Measurements from ENCODE around the gene MKRN2. TPM values are rescaled to one million over a fixed set of nuclear protein-coding genes. Genes with fewer than 3 reads are reported as not detected.
"Not testable (repeated sequence)": the region's sequence is repeated elsewhere in the genome, so short reads cannot be mapped to it uniquely, and the experiment has no call there.

Gene MKRN2
- total and polyA plus RNA-seq, 4 donors, result 31.5 to 34.1 (median 32.1) TPM

GRCh38 chr3:12618426-12618825 lies 61.5 kb downstream of the MKRN2 start:
- 82% methylated on average over 3 of the region's 6 CpGs for WGBS (ENCODE audit: insufficient coverage)
- DNase-seq (ENCODE audit: low read depth in 4 of 6, low spot score in 6 of 6), result peak in 3 of 6 donors; percentile 9 to 23 (median 11)

DNA sequence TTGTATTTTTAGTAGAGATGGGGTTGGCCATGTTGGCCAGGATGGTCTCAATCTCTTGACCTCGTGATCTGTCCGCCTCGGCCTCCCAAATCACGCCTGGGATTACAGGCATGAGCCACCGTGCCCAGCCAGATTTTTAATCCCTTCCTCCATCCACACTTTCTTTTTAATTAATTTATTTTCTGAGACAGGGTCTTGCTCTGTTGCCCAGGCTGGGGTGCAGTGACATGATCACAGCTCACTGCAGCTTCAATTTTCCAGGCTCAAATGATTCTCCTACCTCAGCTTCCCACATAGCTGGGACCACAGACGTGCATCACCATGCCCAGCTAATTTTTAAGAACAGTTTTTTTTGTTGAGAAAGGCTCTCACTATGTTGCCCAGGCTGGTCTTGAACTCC lies 63.4 kb downstream of the MKRN2 start:
- Histone ChIP-seq H3K27ac (ENCODE audit: low read depth, low read length) (no peak overlapping the region), H3K36me3 (ENCODE audit: control insufficient read depth, insufficient read depth, low read length) (peaks cover 15% of the 10 kb centered on the region), H3K4me1 (ENCODE audit: control insufficient read depth, insufficient read depth, low read length) (no peaks in the 10 kb centered on the region), H3K4me3 (ENCODE audit: low read depth, low read length) (no peak overlapping the region), H3K9me3 (ENCODE audit: control insufficient read depth, insufficient read depth, low read length) (no peaks in the 10 kb centered on the region), H3K27me3 (ENCODE audit: control insufficient read depth, insufficient read depth, low read length) (no peaks in the 10 kb centered on the region)
- DNase-seq (ENCODE audit: low read depth in 4 of 6, low spot score in 6 of 6), result no peak
- WGBS (ENCODE audit: insufficient coverage), result 100% methylated on average over 4 of the region's 6 CpGs

More at GRCh38 chr3:12618426-12618825, 61.5 kb downstream of the MKRN2 start:
- Histone ChIP-seq H3K36me3 (ENCODE audit: control insufficient read depth, insufficient read depth, low read length) (peaks cover 15% of the 10 kb centered on the region), H3K4me3 (ENCODE audit: low read depth, low read length) (no peak overlapping the region), H3K9me3 (ENCODE audit: control insufficient read depth, insufficient read depth, low read length) (no peaks in the 10 kb centered on the region), H3K4me1 (ENCODE audit: control insufficient read depth, insufficient read depth, low read length) (no peaks in the 10 kb centered on the region), H3K27me3 (ENCODE audit: control insufficient read depth, insufficient read depth, low read length) (no peaks in the 10 kb centered on the region), H3K27ac (ENCODE audit: low read depth, low read length) (no peak overlapping the region)

- Histone ChIP-seq H3K9me3 (ENCODE audit: control insufficient read depth, insufficient read depth, low read length) (no peaks in the 10 kb centered on the region), H3K4me1 (ENCODE audit: control insufficient read depth, insufficient read depth, low read length) (no peaks in the 10 kb centered on the region), H3K36me3 (ENCODE audit: control insufficient read depth, insufficient read depth, low read length) (peaks cover 10% of the 10 kb centered on the region), H3K4me3 (ENCODE audit: low read depth, low read length) (no peak overlapping the region), H3K27me3 (ENCODE audit: control insufficient read depth, insufficient read depth, low read length) (no peaks in the 10 kb centered on the region), H3K27ac (ENCODE audit: low read depth, low read length) (no peak overlapping the region)
- DNase-seq (ENCODE audit: low read depth in 4 of 6, low spot score in 6 of 6), result no peak
Observed at GRCh38 chr3:12620729-12621128, 63.8 kb downstream of the MKRN2 start.

DNA sequence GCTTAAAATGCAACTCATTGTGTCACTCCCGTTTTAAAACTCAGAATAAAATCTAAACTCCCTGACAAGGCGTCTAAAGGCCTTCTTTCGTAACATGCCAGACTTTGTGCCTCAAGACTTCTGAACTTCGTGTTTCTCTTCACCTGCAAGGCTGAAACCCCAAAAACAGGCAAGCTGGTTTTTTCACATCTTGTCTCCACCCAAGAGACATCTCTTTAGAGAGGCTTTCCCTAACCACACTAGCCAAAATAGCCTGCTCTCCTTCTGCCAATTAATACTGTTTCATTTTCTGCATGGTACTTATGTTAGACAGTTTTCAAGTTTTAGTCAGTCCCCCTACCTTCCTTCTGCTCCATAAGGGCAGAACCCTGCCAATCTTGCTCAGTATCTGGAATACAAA lies 65.4 kb downstream of the MKRN2 start:
- Histone ChIP-seq H3K9me3 (ENCODE audit: control insufficient read depth, insufficient read depth, low read length) (no peaks in the 10 kb centered on the region), H3K36me3 (ENCODE audit: control insufficient read depth, insufficient read depth, low read length) (peaks cover 2% of the 10 kb centered on the region), H3K27me3 (ENCODE audit: control insufficient read depth, insufficient read depth, low read length) (no peaks in the 10 kb centered on the region), H3K4me3 (ENCODE audit: low read depth, low read length) (no peak overlapping the region), H3K4me1 (ENCODE audit: control insufficient read depth, insufficient read depth, low read length) (no peaks in the 10 kb centered on the region), H3K27ac (ENCODE audit: low read depth, low read length) (no peak overlapping the region)
- no peak for DNase-seq (ENCODE audit: low read depth in 4 of 6, low spot score in 6 of 6)
- 67% methylated on average over 4 of the region's 4 CpGs for WGBS (ENCODE audit: insufficient coverage)

DNA sequence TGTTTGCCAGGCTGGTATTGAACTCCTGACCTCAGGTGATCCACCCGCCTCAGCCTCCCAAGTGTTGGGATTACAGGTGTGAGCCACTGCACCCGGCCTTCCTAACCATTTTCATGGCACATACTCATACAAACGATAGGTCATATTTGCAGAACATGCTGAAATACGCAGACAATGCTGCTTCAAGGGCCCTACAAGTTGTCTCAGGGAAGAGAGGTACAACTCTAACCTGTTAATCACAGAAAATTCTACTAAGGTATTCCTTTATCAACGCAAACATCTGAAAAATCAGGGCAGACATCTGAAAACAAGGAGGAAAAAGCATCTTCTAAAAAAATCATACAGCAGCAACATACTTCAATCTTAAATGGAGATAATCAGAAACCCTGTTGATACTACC lies 67.2 kb downstream of the MKRN2 start:
- no peak for DNase-seq (ENCODE audit: low read depth in 4 of 6, low spot score in 6 of 6)
- 92% methylated on average over 2 of the region's 5 CpGs for WGBS (ENCODE audit: insufficient coverage)
- no peaks in the 10 kb centered on the region for H3K4me1 ChIP-seq (ENCODE audit: control insufficient read depth, insufficient read depth, low read length)
- H3K9me3 ChIP-seq (ENCODE audit: control insufficient read depth, insufficient read depth, low read length), result no peaks in the 10 kb centered on the region
- H3K27me3 ChIP-seq (ENCODE audit: control insufficient read depth, insufficient read depth, low read length), result no peaks in the 10 kb centered on the region
- no peaks in the 10 kb centered on the region for H3K36me3 ChIP-seq (ENCODE audit: control insufficient read depth, insufficient read depth, low read length)
- H3K4me3 ChIP-seq (ENCODE audit: low read depth, low read length), result no peak overlapping the region
- no peak overlapping the region for H3K27ac ChIP-seq (ENCODE audit: low read depth, low read length)

GRCh38 chr3:12624964-12625363 lies 68.1 kb downstream of the MKRN2 start:
- no CpG with 5 or more reads among the region's 3 CpGs for WGBS (ENCODE audit: insufficient coverage)
- not testable (repeated sequence) for DNase-seq (ENCODE audit: low read depth in 4 of 6, low spot score in 6 of 6); H3K4me1 ChIP-seq (ENCODE audit: control insufficient read depth, insufficient read depth, low read length); H3K36me3 ChIP-seq (ENCODE audit: control insufficient read depth, insufficient read depth, low read length); H3K27me3 ChIP-seq (ENCODE audit: control insufficient read depth, insufficient read depth, low read length); H3K4me3 ChIP-seq (ENCODE audit: low read depth, low read length); H3K27ac ChIP-seq (ENCODE audit: low read depth, low read length); H3K9me3 ChIP-seq (ENCODE audit: control insufficient read depth, insufficient read depth, low read length)

DNA sequence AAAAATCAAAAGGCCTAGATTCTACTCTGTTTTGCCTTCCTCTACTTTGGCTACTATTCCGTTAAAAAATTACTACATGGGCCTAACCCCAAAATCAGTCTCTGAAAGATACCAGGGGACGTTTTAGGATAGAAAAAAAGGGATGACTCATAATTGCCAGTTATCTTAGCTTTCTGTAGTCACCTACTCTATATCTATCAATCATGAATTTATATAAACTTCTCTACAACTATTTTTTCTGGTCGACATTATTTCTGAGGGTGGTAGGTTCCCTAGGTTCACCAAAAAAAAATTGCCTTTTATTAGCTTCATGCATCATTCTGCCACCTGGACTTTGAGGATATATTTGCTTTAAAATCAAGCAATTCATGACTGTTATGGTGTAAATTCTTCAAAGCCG lies 70.5 kb downstream of the MKRN2 start:
- no peaks in the 10 kb centered on the region for H3K4me1 ChIP-seq (ENCODE audit: control insufficient read depth, insufficient read depth, low read length)
- no CpG with 5 or more reads among the region's 4 CpGs for WGBS (ENCODE audit: insufficient coverage)

DNA sequence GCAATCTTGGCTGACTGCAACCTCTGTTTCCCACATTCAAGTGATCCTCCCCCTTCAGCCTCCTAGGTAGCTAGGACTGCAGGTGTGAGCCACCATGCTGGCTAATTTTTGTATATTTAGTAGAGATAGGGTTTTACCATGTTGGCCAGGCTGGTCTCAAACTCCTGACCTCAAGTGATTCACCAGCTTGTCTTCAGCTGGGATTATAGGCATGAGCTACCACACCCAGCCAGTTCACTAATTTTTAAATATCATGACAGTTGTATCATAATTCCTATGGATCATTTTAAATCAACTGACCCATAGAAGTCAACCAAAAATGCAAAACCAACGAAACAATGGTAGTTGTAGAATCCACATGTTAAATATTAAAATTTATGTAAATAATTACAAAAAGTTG lies 71.9 kb downstream of the MKRN2 start:
- Histone ChIP-seq H3K9me3 (ENCODE audit: control insufficient read depth, insufficient read depth, low read length) (no peaks in the 10 kb centered on the region), H3K4me3 (ENCODE audit: low read depth, low read length) (no peak overlapping the region), H3K4me1 (ENCODE audit: control insufficient read depth, insufficient read depth, low read length) (no peaks in the 10 kb centered on the region), H3K36me3 (ENCODE audit: control insufficient read depth, insufficient read depth, low read length) (peaks cover 5% of the 10 kb centered on the region), H3K27me3 (ENCODE audit: control insufficient read depth, insufficient read depth, low read length) (no peaks in the 10 kb centered on the region), H3K27ac (ENCODE audit: low read depth, low read length) (no peak overlapping the region)
- DNase-seq (ENCODE audit: low read depth in 4 of 6, low spot score in 6 of 6), result no peak
- WGBS (ENCODE audit: insufficient coverage), result no CpG with 5 or more reads among the region's 1 CpG

More for the DNA sequence above, 70.5 kb downstream of the MKRN2 start:
- DNase-seq (ENCODE audit: low read depth in 4 of 6, low spot score in 6 of 6), result no peak
- peaks cover 2% of the 10 kb centered on the region for H3K36me3 ChIP-seq (ENCODE audit: control insufficient read depth, insufficient read depth, low read length)
- no peaks in the 10 kb centered on the region for H3K27me3 ChIP-seq (ENCODE audit: control insufficient read depth, insufficient read depth, low read length)
- no peak overlapping the region for H3K4me3 ChIP-seq (ENCODE audit: low read depth, low read length)
- no peaks in the 10 kb centered on the region for H3K9me3 ChIP-seq (ENCODE audit: control insufficient read depth, insufficient read depth, low read length)
- no peak overlapping the region for H3K27ac ChIP-seq (ENCODE audit: low read depth, low read length)

DNA sequence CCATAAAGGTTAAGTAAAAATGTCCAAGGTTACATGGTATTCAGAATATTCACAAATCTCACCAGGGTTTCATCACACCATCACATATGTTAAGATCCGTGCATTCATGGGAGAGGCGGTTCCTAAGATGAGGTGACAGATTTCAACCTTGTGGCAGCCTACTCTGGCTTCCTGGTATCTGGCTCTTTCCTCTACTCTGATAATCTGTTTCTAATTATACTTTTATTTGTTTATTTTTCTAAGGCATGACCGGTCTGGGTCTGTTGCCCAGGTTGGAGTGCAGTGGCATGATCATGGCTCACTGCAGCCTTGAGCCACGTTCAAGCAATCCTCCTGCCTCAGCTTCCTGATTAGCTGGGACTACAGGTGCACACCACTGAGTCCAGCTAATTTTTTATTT lies 72.7 kb downstream of the MKRN2 start:
- no peak for DNase-seq (ENCODE audit: low read depth in 4 of 6, low spot score in 6 of 6)
- H3K4me1 ChIP-seq (ENCODE audit: control insufficient read depth, insufficient read depth, low read length), result no peaks in the 10 kb centered on the region
- H3K36me3 ChIP-seq (ENCODE audit: control insufficient read depth, insufficient read depth, low read length), result peaks cover 5% of the 10 kb centered on the region
- no peak overlapping the region for H3K27ac ChIP-seq (ENCODE audit: low read depth, low read length)
- H3K9me3 ChIP-seq (ENCODE audit: control insufficient read depth, insufficient read depth, low read length), result no peaks in the 10 kb centered on the region
- WGBS (ENCODE audit: insufficient coverage), result 93% methylated on average over 2 of the region's 4 CpGs
- no peak overlapping the region for H3K4me3 ChIP-seq (ENCODE audit: low read depth, low read length)
- H3K27me3 ChIP-seq (ENCODE audit: control insufficient read depth, insufficient read depth, low read length), result no peaks in the 10 kb centered on the region

DNA sequence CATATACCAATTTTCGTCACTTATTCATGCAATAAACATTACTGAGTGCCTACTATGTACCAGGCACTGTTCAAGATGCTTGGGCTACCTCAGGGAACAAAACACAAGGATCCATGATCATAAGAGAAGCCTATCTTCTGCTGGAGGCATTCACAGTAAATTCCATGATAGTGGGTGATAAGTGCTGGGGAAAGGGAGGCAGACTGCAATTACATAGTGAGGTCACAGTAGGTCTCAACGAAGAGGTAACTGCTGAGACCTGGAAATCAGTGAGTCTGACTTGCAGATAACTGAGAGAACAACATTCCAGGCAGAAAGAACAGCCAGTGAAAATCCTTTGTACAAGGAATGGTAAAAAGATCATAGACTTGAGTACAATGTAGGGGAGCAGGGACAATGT lies 73.4 kb downstream of the MKRN2 start:
- Histone ChIP-seq H3K4me3 (ENCODE audit: low read depth, low read length) (no peak overlapping the region), H3K4me1 (ENCODE audit: control insufficient read depth, insufficient read depth, low read length) (no peaks in the 10 kb centered on the region), H3K9me3 (ENCODE audit: control insufficient read depth, insufficient read depth, low read length) (no peaks in the 10 kb centered on the region), H3K27ac (ENCODE audit: low read depth, low read length) (no peak overlapping the region), H3K36me3 (ENCODE audit: control insufficient read depth, insufficient read depth, low read length) (peaks cover 5% of the 10 kb centered on the region), H3K27me3 (ENCODE audit: control insufficient read depth, insufficient read depth, low read length) (no peaks in the 10 kb centered on the region)
- 67% methylated on average over 1 of the region's 2 CpGs for WGBS (ENCODE audit: insufficient coverage)
- DNase-seq (ENCODE audit: low read depth in 4 of 6, low spot score in 6 of 6), result no peak
